HEK293T (cell line): ENCODE measurements around the gene OR10AD1.

Source experiments
- ARNT ChIP-seq: fragments of 450-650 bp; IDR thresholded peaks from 2 replicates; pipeline ENCODE4 v1.6.1; 2017; ENCODE audit warnings: mild to moderate bottlenecking
- BHLHE40 ChIP-seq: fragments of 450-650 bp; IDR thresholded peaks from 2 replicates; pipeline ENCODE4 v1.6.1; 2016; ENCODE audit warnings: mild to moderate bottlenecking, moderate library complexity, borderline replicate concordance
- CTBP1 ChIP-seq: fragments of 450-650 bp; IDR thresholded peaks from 2 replicates; pipeline ENCODE4 v1.6.1; 2016; ENCODE audit warnings: borderline replicate concordance
- ELF4 ChIP-seq: fragments of 450-650 bp; IDR thresholded peaks from 2 replicates; pipeline ENCODE4 v1.6.1; 2017; ENCODE audit warnings: antibody characterized with exemption
- FOXK2 ChIP-seq: fragments of 450-650 bp; IDR thresholded peaks from 2 replicates; pipeline ENCODE4 v1.6.1; 2016; ENCODE audit warnings: mild to moderate bottlenecking
- FOXM1 ChIP-seq: fragments of 450-650 bp; IDR thresholded peaks from 2 replicates; pipeline ENCODE4 v1.6.1; 2017; ENCODE audit warnings: mild to moderate bottlenecking, borderline replicate concordance
- HDGF ChIP-seq: fragments of 450-650 bp; IDR thresholded peaks from 2 replicates; pipeline ENCODE4 v1.6.1; 2017; ENCODE audit warnings: antibody characterized with exemption, borderline replicate concordance
- L3MBTL2 ChIP-seq: fragments of 450-650 bp; conservative IDR thresholded peaks from 2 replicates; pipeline ENCODE4 v1.6.1; 2016; ENCODE audit warnings: mild to moderate bottlenecking
- LEF1 ChIP-seq: fragments of 450-650 bp; IDR thresholded peaks from 2 replicates; pipeline ENCODE4 v1.6.1; 2017; ENCODE audit warnings: mild to moderate bottlenecking, borderline replicate concordance
- SP1 ChIP-seq: fragments of 450-650 bp; IDR thresholded peaks from 2 replicates; pipeline ENCODE4 v1.6.1; 2017
- SUZ12 ChIP-seq: fragments of 450-650 bp; IDR thresholded peaks from 2 replicates; pipeline ENCODE4 v1.6.1; 2016; ENCODE audit warnings: mild to moderate bottlenecking
- TARDBP ChIP-seq: fragments of 450-650 bp; IDR thresholded peaks from 2 replicates; pipeline ENCODE4 v1.6.1; 2016
- ZNF384 ChIP-seq: fragments of 450-650 bp; IDR thresholded peaks from 2 replicates; pipeline ENCODE4 v1.6.1; 2016
- TF ChIP-seq, protein P1 (sequence below): fragments of 450-650 bp; IDR thresholded peaks from 2 replicates; pipeline ENCODE4 v1.6.1; 2016

DNA sequence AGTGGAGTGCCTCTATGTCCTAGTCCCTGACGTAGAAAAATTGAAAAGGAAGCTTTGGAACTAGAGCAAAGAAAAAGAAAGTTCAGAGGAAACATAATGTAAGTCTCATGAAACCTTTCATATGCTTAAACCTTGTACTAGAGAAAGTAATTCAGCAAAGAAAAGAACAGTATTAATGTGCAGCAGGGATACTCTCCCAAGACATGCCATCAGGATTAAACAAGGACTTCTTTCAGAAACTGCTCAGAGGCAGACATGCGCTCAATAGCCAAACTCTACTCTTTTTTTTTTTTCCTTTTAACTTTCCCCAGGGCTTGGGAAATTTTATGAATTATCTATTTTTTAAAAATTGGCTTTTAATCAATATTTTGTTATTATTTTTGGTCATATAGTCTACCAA, 38.6 kb downstream of the OR10AD1 start:
- TF ChIP-seq FOXK2 (no peak), FOXM1 (no peak), ELF4 (no peak), ZNF384 (no peak), SUZ12 (no peak), BHLHE40 (no peak), HDGF (no peak), TARDBP (no peak), SP1 (no peak), LEF1 (no peak), ARNT (no peak), CTBP1 (no peak), L3MBTL2 (no peak)
- TF ChIP-seq, protein P1, sequence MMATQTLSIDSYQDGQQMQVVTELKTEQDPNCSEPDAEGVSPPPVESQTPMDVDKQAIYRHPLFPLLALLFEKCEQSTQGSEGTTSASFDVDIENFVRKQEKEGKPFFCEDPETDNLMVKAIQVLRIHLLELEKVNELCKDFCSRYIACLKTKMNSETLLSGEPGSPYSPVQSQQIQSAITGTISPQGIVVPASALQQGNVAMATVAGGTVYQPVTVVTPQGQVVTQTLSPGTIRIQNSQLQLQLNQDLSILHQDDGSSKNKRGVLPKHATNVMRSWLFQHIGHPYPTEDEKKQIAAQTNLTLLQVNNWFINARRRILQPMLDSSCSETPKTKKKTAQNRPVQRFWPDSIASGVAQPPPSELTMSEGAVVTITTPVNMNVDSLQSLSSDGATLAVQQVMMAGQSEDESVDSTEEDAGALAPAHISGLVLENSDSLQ, result no peak
